WERI-Rb-1 (cell line): ENCODE results near the gene DCAF17.

ENCODE experiments used
- DNase-seq: peaks from one replicate; pipeline ENCODE4 v3.0.0-alpha.2; 2020
- H3K27ac ChIP-seq: fragments of 250-450 bp; sonication (Bioruptor Pico); 2 replicates; pipeline ENCODE4 v1.5.1; 2020; ENCODE audit warnings: mild to moderate bottlenecking, moderate library complexity
- H3K27me3 ChIP-seq: fragments of 250-450 bp; sonication (Bioruptor Pico); 2 replicates; pipeline ENCODE4 v1.5.1; 2021; ENCODE audit warnings: mild to moderate bottlenecking, low read depth, moderate library complexity; ENCODE audit not compliant: insufficient read depth, severe bottlenecking
- H3K36me3 ChIP-seq: fragments of 250-450 bp; sonication (Bioruptor Pico); 2 replicates; pipeline ENCODE4 v1.5.1; 2020; ENCODE audit warnings: mild to moderate bottlenecking, moderate library complexity
- H3K4me3 ChIP-seq: 2 replicates; pipeline ENCODE4 v1.5.1; 2011; ENCODE audit warnings: low read depth, mild to moderate bottlenecking, control low read depth, low read length
- H3K9me3 ChIP-seq: fragments of 250-450 bp; sonication (Bioruptor Pico); 2 replicates; pipeline ENCODE4 v1.5.1; 2021; ENCODE audit warnings: mild to moderate bottlenecking, moderate library complexity; ENCODE audit not compliant: severe bottlenecking
- TF ChIP-seq, protein P1 (sequence below): IDR thresholded peaks from 2 replicates; pipeline ENCODE4 v1.5.1; 2011; ENCODE audit warnings: low read depth, mild to moderate bottlenecking, control low read depth, inconsistent platforms, low read length

DCAF17 gene

DNA sequence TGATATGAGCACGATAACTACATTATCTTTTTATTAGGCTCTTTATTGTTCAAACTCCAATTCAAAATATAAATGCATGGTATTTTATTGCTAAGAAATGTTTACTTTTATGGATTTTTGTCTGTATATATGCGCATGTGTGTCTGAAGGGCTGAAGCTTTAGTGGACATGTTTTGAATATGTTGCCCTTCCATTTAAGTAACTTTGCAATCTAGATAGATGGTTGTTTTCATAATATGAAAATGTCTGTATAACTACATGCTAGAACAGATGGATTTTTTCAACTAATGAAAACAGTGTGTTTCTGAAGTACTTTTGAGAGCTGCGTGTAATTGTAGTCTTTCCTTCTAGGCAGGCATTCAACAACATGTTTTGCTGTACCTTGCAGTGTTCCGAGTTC, 18.7 kb downstream of the DCAF17 start:
- DNase-seq, result no peak
- H3K36me3 ChIP-seq, result peaks cover 58% of the 10 kb centered on the region
- TF ChIP-seq, protein P1, sequence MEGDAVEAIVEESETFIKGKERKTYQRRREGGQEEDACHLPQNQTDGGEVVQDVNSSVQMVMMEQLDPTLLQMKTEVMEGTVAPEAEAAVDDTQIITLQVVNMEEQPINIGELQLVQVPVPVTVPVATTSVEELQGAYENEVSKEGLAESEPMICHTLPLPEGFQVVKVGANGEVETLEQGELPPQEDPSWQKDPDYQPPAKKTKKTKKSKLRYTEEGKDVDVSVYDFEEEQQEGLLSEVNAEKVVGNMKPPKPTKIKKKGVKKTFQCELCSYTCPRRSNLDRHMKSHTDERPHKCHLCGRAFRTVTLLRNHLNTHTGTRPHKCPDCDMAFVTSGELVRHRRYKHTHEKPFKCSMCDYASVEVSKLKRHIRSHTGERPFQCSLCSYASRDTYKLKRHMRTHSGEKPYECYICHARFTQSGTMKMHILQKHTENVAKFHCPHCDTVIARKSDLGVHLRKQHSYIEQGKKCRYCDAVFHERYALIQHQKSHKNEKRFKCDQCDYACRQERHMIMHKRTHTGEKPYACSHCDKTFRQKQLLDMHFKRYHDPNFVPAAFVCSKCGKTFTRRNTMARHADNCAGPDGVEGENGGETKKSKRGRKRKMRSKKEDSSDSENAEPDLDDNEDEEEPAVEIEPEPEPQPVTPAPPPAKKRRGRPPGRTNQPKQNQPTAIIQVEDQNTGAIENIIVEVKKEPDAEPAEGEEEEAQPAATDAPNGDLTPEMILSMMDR, result no peak
- H3K9me3 ChIP-seq, result no peaks in the 10 kb centered on the region
- H3K4me3 ChIP-seq, result no peak overlapping the region
- H3K27ac ChIP-seq, result no peak overlapping the region
- no peaks in the 10 kb centered on the region for H3K27me3 ChIP-seq

DNA sequence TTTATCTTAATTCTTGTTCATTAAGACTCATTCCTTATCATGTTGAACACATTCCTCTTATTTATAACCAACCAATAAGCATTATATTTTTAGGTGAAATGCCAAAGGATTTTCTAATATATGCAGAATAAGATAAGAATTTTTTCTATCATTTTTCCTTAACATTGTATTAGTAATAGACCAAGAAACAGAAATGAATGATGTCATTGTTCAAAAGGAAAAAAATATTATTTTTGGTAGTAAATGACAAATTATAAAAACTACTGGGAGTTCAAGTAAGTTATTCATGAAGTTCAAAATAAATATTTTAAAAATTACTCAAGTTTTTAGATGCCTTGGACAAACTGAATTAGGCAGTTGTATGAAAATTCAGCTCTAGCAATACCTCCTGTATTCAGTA, 25.5 kb downstream of the DCAF17 start:
- Histone ChIP-seq H3K4me3 (no peak overlapping the region), H3K27me3 (no peaks in the 10 kb centered on the region), H3K27ac (no peak overlapping the region), H3K9me3 (no peaks in the 10 kb centered on the region), H3K36me3 (peaks cover 39% of the 10 kb centered on the region)
- DNase-seq, result no peak
- TF ChIP-seq, protein P1, result no peak

DNA sequence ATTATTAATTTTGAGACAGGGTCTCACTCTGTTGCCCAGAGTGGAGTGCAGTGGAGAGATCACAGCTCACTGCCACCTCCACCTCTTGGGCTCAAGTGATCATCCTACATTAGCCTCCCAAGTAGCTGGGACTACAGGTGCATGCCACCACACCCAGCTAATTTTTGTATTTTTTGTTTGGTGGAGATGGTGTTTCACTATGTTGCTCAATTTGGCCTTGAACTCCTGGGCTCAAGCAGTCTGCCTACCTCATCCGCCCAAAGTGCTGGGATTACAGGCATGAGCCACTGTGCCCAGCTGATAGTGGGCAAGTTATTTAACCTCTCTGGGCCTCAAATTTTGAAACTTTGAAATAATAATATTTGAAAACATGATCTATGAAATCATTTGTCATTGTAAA, 26.5 kb downstream of the DCAF17 start:
- no peak for DNase-seq
- H3K4me3 ChIP-seq, result no peak overlapping the region
- TF ChIP-seq, protein P1, result no peak
- H3K27ac ChIP-seq, result no peak overlapping the region
- H3K27me3 ChIP-seq, result no peaks in the 10 kb centered on the region
- H3K36me3 ChIP-seq, result peaks cover 32% of the 10 kb centered on the region
- H3K9me3 ChIP-seq, result no peaks in the 10 kb centered on the region

DNA sequence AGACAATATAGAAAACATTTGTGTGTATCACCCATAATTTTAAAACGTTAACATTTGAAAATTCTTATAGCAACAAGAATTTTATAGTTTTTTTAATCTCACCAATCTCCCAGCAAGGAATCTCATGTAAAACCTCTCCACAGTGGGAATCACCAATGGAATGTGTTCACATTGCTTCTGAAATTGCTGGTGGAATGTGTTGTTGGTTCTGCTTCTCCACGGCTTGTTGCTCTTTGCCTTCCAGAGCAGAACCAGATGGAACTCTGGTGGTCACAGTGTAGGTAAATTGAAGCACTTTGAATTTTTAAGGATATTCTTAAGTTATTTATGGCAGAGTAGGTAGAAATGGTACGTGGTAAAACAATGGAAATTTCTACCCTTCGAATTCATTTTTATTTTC, 35.1 kb downstream of the DCAF17 start:
- no peaks in the 10 kb centered on the region for H3K9me3 ChIP-seq
- no peak for DNase-seq
- H3K4me3 ChIP-seq, result no peak overlapping the region
- H3K27ac ChIP-seq, result no peak overlapping the region
- peaks cover 33% of the 10 kb centered on the region for H3K36me3 ChIP-seq
- no peaks in the 10 kb centered on the region for H3K27me3 ChIP-seq
- TF ChIP-seq, protein P1, result no peak

DNA sequence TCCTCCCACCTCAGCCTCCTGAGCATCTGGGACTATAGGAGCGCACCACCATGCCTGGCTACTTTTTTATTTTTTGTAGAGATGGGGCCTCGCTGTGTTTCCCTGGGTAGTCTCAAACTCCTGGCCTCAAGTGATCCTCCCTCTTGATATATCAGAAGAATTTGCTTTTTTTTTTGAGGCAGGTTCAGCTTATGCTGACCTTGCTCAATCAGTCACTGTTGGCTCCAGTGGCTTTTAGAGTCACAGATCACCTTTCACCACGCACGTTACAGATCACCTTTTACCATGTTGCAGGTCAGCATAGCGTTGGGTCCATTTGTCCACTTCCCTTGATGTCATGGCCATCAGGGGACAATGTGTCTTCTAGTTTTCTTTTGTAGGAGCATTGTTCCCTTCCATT, 36.1 kb downstream of the DCAF17 start:
- Histone ChIP-seq H3K27me3 (no peaks in the 10 kb centered on the region), H3K9me3 (no peaks in the 10 kb centered on the region), H3K27ac (no peak overlapping the region), H3K4me3 (no peak overlapping the region), H3K36me3 (peaks cover 39% of the 10 kb centered on the region)
- no peak for DNase-seq
- TF ChIP-seq, protein P1, result no peak

DNA sequence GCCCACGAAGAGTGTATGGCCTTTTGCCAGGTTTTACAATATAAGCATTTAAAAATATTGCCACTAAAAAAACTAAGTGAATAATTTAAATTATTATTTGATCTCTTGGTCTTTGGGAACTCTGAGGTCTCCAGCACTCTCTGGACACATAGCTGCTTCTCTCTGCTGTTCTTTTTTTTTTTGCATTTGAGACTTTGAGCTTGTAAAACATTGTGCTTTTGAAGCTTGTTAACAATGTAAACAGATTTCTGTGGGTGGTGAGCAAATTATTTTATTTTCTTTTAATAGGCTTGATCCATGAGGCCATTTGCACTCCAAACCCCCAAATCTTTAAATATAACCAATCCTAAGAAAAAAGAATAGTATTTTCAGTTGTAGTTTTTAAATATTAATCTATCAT, 42.0 kb downstream of the DCAF17 start:
- H3K27ac ChIP-seq, result no peak overlapping the region
- no peaks in the 10 kb centered on the region for H3K27me3 ChIP-seq
- no peak for DNase-seq
- H3K9me3 ChIP-seq, result no peaks in the 10 kb centered on the region
- no peak overlapping the region for H3K4me3 ChIP-seq
- H3K36me3 ChIP-seq, result peaks cover 33% of the 10 kb centered on the region
- TF ChIP-seq, protein P1, result no peak
